Natural killer cell (primary cell): ENCODE data around the gene CDKN2AIPNL. TPM values are rescaled to one million over a fixed set of nuclear protein-coding genes. Genes with fewer than 3 reads are reported as not detected.

Experiments used
- ATAC-seq, 3 donors: fragments of 150-1000 bp in 2 of 3; fragments of 200-7000 bp in 1 of 3; cut with Tn5 transposase; 1 replicate in 1 of 3; 2 replicates in 2 of 3; pipeline ENCODE4 v1.10.0; 2021; ENCODE audit warnings: mild to moderate bottlenecking in 2 of 3, moderate library complexity in 2 of 3
- DNase-seq, 2 donors: peaks; one replicate each; pipeline versions ENCODE4 v3.0.0 to v3.0.0-alpha.2; 2013 to 2021; ENCODE audit warnings: mixed read lengths in 1 of 2
- H3K27ac ChIP-seq: one replicate; pipeline ENCODE4 v1.5.1; 2013; ENCODE audit warnings: mild to moderate bottlenecking, low read length
- H3K27me3 ChIP-seq: one replicate; pipeline ENCODE4 v1.6.1; 2013; ENCODE audit warnings: low read length; ENCODE audit not compliant: control insufficient read depth, insufficient read depth
- H3K36me3 ChIP-seq: one replicate; pipeline ENCODE4 v1.6.1; 2013; ENCODE audit warnings: low read length; ENCODE audit not compliant: control insufficient read depth, insufficient read depth
- H3K4me1 ChIP-seq: one replicate; pipeline ENCODE4 v1.6.1; 2013; ENCODE audit warnings: low read length; ENCODE audit not compliant: control insufficient read depth, insufficient read depth
- H3K4me3 ChIP-seq: one replicate; pipeline ENCODE4 v1.5.1; 2013; ENCODE audit warnings: low read length
- H3K9me3 ChIP-seq: one replicate; pipeline ENCODE4 v1.6.1; 2013; ENCODE audit warnings: low read length; ENCODE audit not compliant: control insufficient read depth, insufficient read depth
- H3K27ac Mint-ChIP-seq, 2 donors: one replicate each; pipeline ENCODE4 v1.8.0; 2022; ENCODE audit warnings: mild to moderate bottlenecking in 2 of 2, mixed read lengths in 2 of 2, moderate library complexity in 1 of 2
- H3K27me3 Mint-ChIP-seq, 2 donors: one replicate each; pipeline ENCODE4 v1.8.0; 2022; ENCODE audit warnings: low read depth in 2 of 2, mixed read lengths in 2 of 2
- H3K36me3 Mint-ChIP-seq: one replicate; pipeline ENCODE4 v1.8.0; 2022; ENCODE audit warnings: mixed read lengths
- H3K4me1 Mint-ChIP-seq, 2 donors: one replicate each; pipeline ENCODE4 v1.8.0; 2022; ENCODE audit warnings: mixed read lengths in 2 of 2
- H3K4me3 Mint-ChIP-seq: one replicate; pipeline ENCODE4 v1.8.0; 2022; ENCODE audit warnings: mild to moderate bottlenecking, moderate library complexity, mixed read lengths
- H3K9me3 Mint-ChIP-seq, 2 donors: one replicate each; pipeline ENCODE4 v1.8.0; 2022; ENCODE audit warnings: mixed read lengths in 2 of 2
- CTCF ChIP-seq: fragments of 200-600 bp; IDR thresholded peaks from one replicate; pipeline ENCODE4 v1.8.0; 2022; ENCODE audit warnings: antibody characterized with exemption
- WGBS: methylation state at CpG from one replicate; pipeline ENCODE4 v1.1.7; 2013; ENCODE audit warnings: missing lambda C conversion rate; ENCODE audit not compliant: insufficient coverage; 5-methylcytosine and 5-hydroxymethylcytosine counted together
- intact Hi-C: fragments of 100-400 bp; cut with micrococcal nuclease; formaldehyde crosslinking; loops from one replicate; pipeline ENCODE4 v1.14.2; 2022
- total RNA-seq, 4 donors: library from RNA; stranded (reverse); fragments of 120-200 nt in 1 of 4; gene quantifications; one replicate each; pipeline versions ENCODE4 v1.2.3 to v1.2.4, GENCODE V29; 2013 to 2022

Gene CDKN2AIPNL
- total RNA-seq, 3 donors from 2014 or later (not counting 1 experiment from before 2014, with no cell fraction given), result 12.3 to 15.5 (median 13.4) TPM

- WGBS, result 94% methylated on average over 4 of the region's 5 CpGs
- no peak overlapping the region for H3K27ac ChIP-seq
- no peaks in the 10 kb centered on the region for H3K4me1 ChIP-seq
- no peaks in the 10 kb centered on the region for H3K27me3 ChIP-seq
- no peak for ATAC-seq
- H3K36me3 ChIP-seq, result no peaks in the 10 kb centered on the region
- no peak for TF ChIP-seq CTCF
- H3K9me3 Mint-ChIP-seq, result no peaks in the 10 kb centered on the region
- no peak overlapping the region for H3K27ac Mint-ChIP-seq
- intact Hi-C loops, result no loop called here
- H3K27me3 Mint-ChIP-seq, result no peaks in the 10 kb centered on the region
- no peak for DNase-seq
- H3K36me3 Mint-ChIP-seq, result no peaks in the 10 kb centered on the region
- no peaks in the 10 kb centered on the region for H3K9me3 ChIP-seq
- H3K4me3 ChIP-seq, result no peak overlapping the region
- no peak overlapping the region for H3K4me3 Mint-ChIP-seq
- H3K4me1 Mint-ChIP-seq, result no peaks in the 10 kb centered on the region
Measured at GRCh38 chr5:134355681-134356080, 56.0 kb downstream of the CDKN2AIPNL start.

Other genes with a start within 250 kb of the CDKN2AIPNL start
- 100 to 1,000 TPM; 301 to 338 (median 315) TPM for gene SKP1, start 234.9 kb downstream of the CDKN2AIPNL start, total RNA-seq
- 100 to 1,000 TPM; 188 to 205 (median 191) TPM for gene PPP2CA, start 185.8 kb downstream of the CDKN2AIPNL start, total RNA-seq
- 1 to 10 TPM in 1 of 3 donors, under 1 TPM in 1, not detected in 1; 0.63 to 2.2 TPM for gene CDKL3, start 44.7 kb downstream of the CDKN2AIPNL start, total RNA-seq
- gene UBE2B, start 40.3 kb downstream of the CDKN2AIPNL start, total RNA-seq, result 100 to 1,000 TPM in 2 of 3 donors, 10 to 100 TPM in 1; 93.5 to 124 (median 116) TPM
- 100 to 1,000 TPM; 130 to 174 (median 173) TPM for gene JADE2, start 113.8 kb upstream of the CDKN2AIPNL start, total RNA-seq
- 10 to 100 TPM; 36.2 to 50.2 (median 41.2) TPM for gene SAR1B, start 220.9 kb upstream of the CDKN2AIPNL start, total RNA-seq
- 10 to 100 TPM; 20.9 to 26.1 (median 25.0) TPM for gene SEC24A, start 236.9 kb upstream of the CDKN2AIPNL start, total RNA-seq